OCI-LY1 (cell line): Measurements from ENCODE around the gene RPSA.

ENCODE experiments used
- H2AFZ ChIP-seq: fragments of 200-600 bp; sonication (generic), shearing (Covaris generic); 2 replicates; pipeline ENCODE4 v1.6.0; 2014; ENCODE audit warnings: antibody characterized with exemption, mild to moderate bottlenecking, low read length
- H3F3A ChIP-seq: fragments of 200-600 bp; sonication (generic), shearing (Covaris generic); 2 replicates; pipeline ENCODE4 v1.6.0; 2014; ENCODE audit warnings: mild to moderate bottlenecking, antibody characterized with exemption, low read length, moderate library complexity; ENCODE audit not compliant: insufficient read depth
- H3K27ac ChIP-seq: fragments of 200-600 bp; sonication (generic); 2 replicates; pipeline ENCODE4 v1.5.1; 2014; ENCODE audit warnings: low read length, mixed run types, mild to moderate bottlenecking, low read depth; ENCODE audit not compliant: poor library complexity, severe bottlenecking
- H3K27me3 ChIP-seq: fragments of 200-600 bp; sonication (generic); 2 replicates; pipeline ENCODE4 v1.6.0; 2014; ENCODE audit warnings: antibody characterized with exemption, mild to moderate bottlenecking, low read length, moderate library complexity; ENCODE audit not compliant: insufficient read depth
- H3K36me3 ChIP-seq: fragments of 200-600 bp; sonication (generic); 2 replicates; pipeline ENCODE4 v1.6.1; 2014; ENCODE audit warnings: mild to moderate bottlenecking, antibody characterized with exemption, low read length, moderate library complexity, mixed read lengths; ENCODE audit not compliant: insufficient read depth
- H3K4me1 ChIP-seq: fragments of 200-600 bp; sonication (generic); 2 replicates; pipeline ENCODE4 v1.5.1; 2014; ENCODE audit warnings: mild to moderate bottlenecking, low read length, moderate library complexity; ENCODE audit not compliant: insufficient read depth, severe bottlenecking
- H3K4me2 ChIP-seq: fragments of 200-600 bp; sonication (generic), shearing (Covaris generic); 2 replicates; pipeline ENCODE4 v1.6.1; 2014; ENCODE audit warnings: low read length
- H3K4me3 ChIP-seq: fragments of 200-600 bp; sonication (generic); 2 replicates; pipeline ENCODE4 v1.5.1; 2014; ENCODE audit warnings: low read length, low read depth, mild to moderate bottlenecking, mixed read lengths; ENCODE audit not compliant: poor library complexity, severe bottlenecking
- H3K79me2 ChIP-seq: fragments of 200-600 bp; shearing (Covaris generic); 2 replicates; pipeline ENCODE4 v1.6.1; 2016; ENCODE audit warnings: mixed run types, low read length, mixed read lengths; ENCODE audit not compliant: insufficient read depth
- H3K9ac ChIP-seq: fragments of 200-600 bp; sonication (generic), shearing (Covaris generic); 2 replicates; pipeline ENCODE4 v1.6.1; 2014; ENCODE audit warnings: mild to moderate bottlenecking, low read length, mixed read lengths
- H3K9me2 ChIP-seq: fragments of 200-600 bp; sonication (generic), shearing (Covaris generic); 2 replicates; pipeline ENCODE4 v1.6.1; 2014; ENCODE audit warnings: low read depth, mild to moderate bottlenecking, low read length, mixed read lengths
- H3K9me3 ChIP-seq: fragments of 200-600 bp; shearing (Covaris generic); 2 replicates; pipeline ENCODE4 v1.6.1; 2014; ENCODE audit warnings: low read length, mixed read lengths
- H4K20me1 ChIP-seq: fragments of 200-600 bp; sonication (generic), shearing (Covaris generic); 2 replicates; pipeline ENCODE4 v1.6.0; 2016; ENCODE audit warnings: mild to moderate bottlenecking, low read length; ENCODE audit not compliant: insufficient read depth
- CTCF ChIP-seq: fragments of 200-600 bp; sonication (generic), shearing (Covaris generic); IDR thresholded peaks from 2 replicates; pipeline ENCODE4 v1.5.1; 2017; ENCODE audit warnings: mild to moderate bottlenecking, antibody characterized with exemption, low read length, moderate library complexity, mixed read lengths
- EZH2 ChIP-seq: fragments of 200-600 bp; sonication (generic), shearing (Covaris generic); IDR thresholded peaks from 2 replicates; pipeline ENCODE4 v1.8.0; 2017; ENCODE audit warnings: borderline replicate concordance, mixed run types, mild to moderate bottlenecking, antibody characterized with exemption, low read length, moderate library complexity, mixed read lengths

RPSA gene

GRCh38 chr3:39408493-39409372 is 2.2 kb downstream of the RPSA start:
- Histone ChIP-seq H4K20me1 (0 out of 2 replicates have a peak, but pooled peaks cover 3% of the 10 kb centered on the region), H3K9me3 (no peaks in the 10 kb centered on the region), H3K9me2 (no peaks in the 10 kb centered on the region), H2AFZ (no peak overlapping the region), H3K4me1 (peaks cover 41% of the 10 kb centered on the region), H3K9ac (peak overlapping the region; percentile 93; the same call in 1 of the 2 replicates), H3F3A (no peaks in the 10 kb centered on the region; the same call in 1 of the 2 replicates), H3K27me3 (no peaks in the 10 kb centered on the region), H3K4me2 (peak overlapping the region; percentile 92), H3K36me3 (peaks cover 69% of the 10 kb centered on the region), H3K27ac (peak overlapping the region; percentile 82), H3K79me2 (peaks cover 17% of the 10 kb centered on the region), H3K4me3 (peak overlapping the region; percentile 82)
- no peak for TF ChIP-seq EZH2
- TF ChIP-seq CTCF: no peak

DNA sequence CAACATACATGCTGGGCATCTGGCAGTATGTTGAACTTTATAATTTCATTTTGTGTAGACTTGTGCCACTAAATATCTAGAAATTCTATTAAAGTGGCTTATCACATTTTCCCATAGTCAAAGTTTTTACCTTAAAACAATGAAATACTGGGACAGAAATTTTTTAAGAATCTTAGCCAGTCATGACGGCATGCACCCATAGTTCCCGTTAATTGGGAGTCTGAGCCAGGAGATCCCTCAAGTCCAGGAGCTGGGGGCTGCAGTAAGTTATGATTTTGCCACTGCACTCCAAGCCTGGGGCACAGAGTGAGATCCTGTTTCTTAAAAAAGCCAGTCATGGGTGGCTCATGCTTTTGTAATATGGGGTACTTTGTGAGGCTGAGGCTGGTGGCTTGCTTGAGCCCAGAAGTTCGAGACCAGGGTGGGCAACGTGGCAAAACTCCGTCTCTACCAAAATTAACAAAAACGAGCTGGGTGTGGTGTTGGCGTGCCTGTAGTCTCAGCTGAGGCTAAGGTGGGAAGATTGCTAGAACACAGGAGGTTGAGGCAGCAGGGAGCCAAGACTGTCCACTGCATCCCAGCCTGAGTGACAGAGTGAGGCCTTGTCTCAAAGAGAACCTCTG is 3.1 kb downstream of the RPSA start:
- H3K9me2 ChIP-seq: no peaks in the 10 kb centered on the region
- H3K79me2 ChIP-seq: peaks cover 17% of the 10 kb centered on the region
- H3F3A ChIP-seq: peaks cover 4% of the 10 kb centered on the region; the same call in 1 of the 2 replicates
- peak overlapping the region; percentile 26 for H3K4me2 ChIP-seq
- H3K9me3 ChIP-seq: no peaks in the 10 kb centered on the region
- 0 out of 2 replicates have a peak, but pooled peaks cover 3% of the 10 kb centered on the region for H4K20me1 ChIP-seq
- peak overlapping the region; percentile 21 for H3K4me3 ChIP-seq
- TF ChIP-seq EZH2: no peak
- TF ChIP-seq CTCF: no peak
- H3K36me3 ChIP-seq: peaks cover 76% of the 10 kb centered on the region
- peak overlapping the region; percentile 16; the same call in 1 of the 2 replicates for H3K9ac ChIP-seq
- no peak overlapping the region for H3K27ac ChIP-seq
- H3K27me3 ChIP-seq: no peaks in the 10 kb centered on the region
- peaks cover 41% of the 10 kb centered on the region for H3K4me1 ChIP-seq
- no peak overlapping the region for H2AFZ ChIP-seq

- H3K36me3 ChIP-seq: peaks cover 80% of the 10 kb centered on the region
Observed at GRCh38 chr3:39410893-39411292, 4.4 kb downstream of the RPSA start.

More at GRCh38 chr3:39410893-39411292, 4.4 kb downstream of the RPSA start:
- H3K4me1 ChIP-seq: peaks cover 33% of the 10 kb centered on the region
- H3F3A ChIP-seq: peaks cover 4% of the 10 kb centered on the region; the same call in 1 of the 2 replicates
- no peaks in the 10 kb centered on the region for H3K9me3 ChIP-seq
- H3K79me2 ChIP-seq: peaks cover 17% of the 10 kb centered on the region
- no peak overlapping the region for H3K9ac ChIP-seq
- no peaks in the 10 kb centered on the region for H3K9me2 ChIP-seq
- no peak overlapping the region for H3K4me3 ChIP-seq
- no peak overlapping the region for H3K27ac ChIP-seq
- H2AFZ ChIP-seq: no peak overlapping the region
- H4K20me1 ChIP-seq: 0 out of 2 replicates have a peak, but pooled peaks cover 3% of the 10 kb centered on the region
- no peak overlapping the region for H3K4me2 ChIP-seq
- TF ChIP-seq CTCF (no peak), EZH2 (no peak)
- no peaks in the 10 kb centered on the region for H3K27me3 ChIP-seq
